Psoas muscle (tissue), 8 donors: ENCODE results near the gene TMEM9. TPM values are rescaled to one million over a fixed set of nuclear protein-coding genes. Genes with fewer than 3 reads are reported as not detected.

Source experiments
- ATAC-seq, 4 donors: fragments of 200-7000 bp; cut with Tn5 transposase; one replicate each; pipeline ENCODE4 v1.9.1; 2020; ENCODE audit warnings: moderate library complexity in 3 of 4, mild to moderate bottlenecking in 2 of 4
- DNase-seq, 2 donors: peaks; one replicate each; pipeline ENCODE4 v3.0.0-alpha.2; 2020
- H3K27ac ChIP-seq: fragments of 200-600 bp; one replicate; pipeline ENCODE4 v1.8.0; 2022
- H3K27me3 ChIP-seq, 3 donors: fragments of 200-600 bp in 1 of 3; one replicate each; pipeline versions ENCODE4 v1.6.1 to v1.8.0; 2013 to 2022; ENCODE audit warnings: low read length in 2 of 3, mild to moderate bottlenecking in 2 of 3, moderate library complexity in 1 of 3; ENCODE audit not compliant: insufficient read depth in 3 of 3
- H3K36me3 ChIP-seq, 2 donors: fragments of 200-600 bp in 1 of 2; one replicate each; pipeline versions ENCODE4 v1.6.1 to v1.8.0; 2013 to 2022; ENCODE audit warnings: low read depth in 1 of 2, mild to moderate bottlenecking in 1 of 2, moderate library complexity in 1 of 2; ENCODE audit not compliant: insufficient read depth in 1 of 2
- H3K4me1 ChIP-seq: fragments of 200-600 bp; one replicate; pipeline ENCODE4 v1.8.0; 2022
- H3K4me3 ChIP-seq: fragments of 200-600 bp; one replicate; pipeline ENCODE4 v1.8.0; 2022; ENCODE audit warnings: mild to moderate bottlenecking
- H3K9me3 ChIP-seq: fragments of 200-600 bp; one replicate; pipeline ENCODE4 v1.8.0; 2022
- CTCF ChIP-seq: fragments of 200-600 bp; IDR thresholded peaks from one replicate; pipeline ENCODE4 v1.8.0; 2022; ENCODE audit warnings: antibody characterized with exemption
- WGBS, 3 donors: extraction: QIAGEN DNeasy Blood & Tissue Kit; methylation state at CpG; one replicate each; pipeline versions ENCODE4 v1.1.6 to v1.1.7; 2013; 5-methylcytosine and 5-hydroxymethylcytosine counted together
- intact Hi-C, 2 donors: fragments of 100-400 bp; cut with DNase I; formaldehyde crosslinking; loops; one replicate each; pipeline versions ENCODE4 v1.11.0 to v1.14.2; 2022
- polyA plus RNA-seq, 3 donors: library from polyadenylated mRNA; stranded (reverse); fragments of 200-250 nt; gene quantifications; one replicate each; pipeline ENCODE4 v1.2.3, GENCODE V29; 2013
- total RNA-seq, 4 donors: library from RNA; stranded (reverse); fragmentation: NEBNext Ultra II Directional in 2 of 4; extraction: Animal tissue kit (Norgen Biotek cat#: 25700) in 2 of 4; gene quantifications; one replicate each; pipeline versions ENCODE4 v1.2.1 to v1.2.4, GENCODE V29; 2021 to 2023
- donor health status: healthy with polysubstance abuse.
- donor health status: DM: no; HTN: no; CAD: no; lungs with moderate emphysema.
- donor health status: Bipolar disorder and iron deficiency.
- donor health status: healthy.
- donor health status: DM: yes; HTN: yes; CAD: no.
- donor health status: DM: no; HTN: no; CAD: no.
- donor health status: DM: no; HTN: no; CAD: no.
- donor health status: DM: yes; HTN: yes; CAD: no.

Gene TMEM9
- total and polyA plus RNA-seq, 7 donors = 7.2 to 46.3 (median 23.4) TPM

GRCh38 chr1:201112926-201113325, 41.3 kb downstream of the TMEM9 start:
- DNase-seq (no peak), ATAC-seq (no peak)
- H3K27ac ChIP-seq = peak overlapping the region; percentile 95
- 76 to 98% (median 92%) methylated on average over 3 of the region's 3 CpGs for WGBS, 3 donors
- no peak overlapping the region for H3K4me3 ChIP-seq
- peaks cover 33% of the 10 kb centered on the region for H3K4me1 ChIP-seq
- TF ChIP-seq CTCF = no peak
- no peaks in the 10 kb centered on the region for H3K36me3 ChIP-seq
- H3K9me3 ChIP-seq = no peaks in the 10 kb centered on the region
- intact Hi-C loops = loop anchor here in 1 of 2 donors (2.0 kb wide), 1 partner anchor 26 kb away; no protein-coding TSS in a partner anchor
- H3K27me3 ChIP-seq = no peaks in the 10 kb centered on the region

- H3K9me3 ChIP-seq = no peaks in the 10 kb centered on the region
- 17 to 37% (median 24%) methylated on average over 8 to 9 of the region's 9 CpGs for WGBS, 3 donors
- intact Hi-C loops = loop anchor here in 1 of 2 donors (2.0 kb wide), 1 partner anchor 25 kb away; no protein-coding TSS in a partner anchor
- H3K4me1 ChIP-seq = peaks cover 40% of the 10 kb centered on the region
- no peaks in the 10 kb centered on the region for H3K27me3 ChIP-seq
- TF ChIP-seq CTCF = no peak
- peak within 1 kb of the TSS; percentile 95 for H3K27ac ChIP-seq
- ATAC-seq (peak; percentile 80 to 87 (median 81)), DNase-seq (peak; percentile 70 to 91)
- H3K36me3 ChIP-seq = peaks cover 0 to under 1% of the 10 kb centered on the region in 2 donors
- peak within 1 kb of the TSS; percentile 69 for H3K4me3 ChIP-seq
These were observed 42.0 kb downstream of the TMEM9 start, which contains the start of gene CACNA1S for GRCh38 chr1:201112173-201112731. TSS of gene CACNA1S (minus strand) at chr1:201112426. CDS start at chr1:201112339, 87 bp downstream.

GRCh38 chr1:201111672-201112071, 42.6 kb downstream of the TMEM9 start:
- Histone ChIP-seq H3K9me3 (no peaks in the 10 kb centered on the region), H3K27me3 (no peaks in the 10 kb centered on the region), H3K4me3 (peak overlapping the region; percentile 69), H3K4me1 (peaks cover 45% of the 10 kb centered on the region), H3K36me3 (peaks cover 0 to 6% of the 10 kb centered on the region in 2 donors), H3K27ac (peak overlapping the region; percentile 95)
- ATAC-seq = no peak
- no peak for TF ChIP-seq CTCF
- no peak for DNase-seq
- 22 to 42% (median 28%) methylated on average over 1 to 3 of the region's 3 CpGs for WGBS, 3 donors
- intact Hi-C loops = loop anchor here in 1 of 2 donors (2.0 kb wide), 1 partner anchor 25 kb away; no protein-coding TSS in a partner anchor

- 18 to 37% (median 33%) methylated on average over 7 of the region's 7 CpGs for WGBS, 3 donors
- Histone ChIP-seq H3K4me1 (peaks cover 47% of the 10 kb centered on the region), H3K4me3 (peak overlapping the region; percentile 69), H3K9me3 (no peaks in the 10 kb centered on the region), H3K27me3 (no peaks in the 10 kb centered on the region), H3K27ac (peak overlapping the region; percentile 95), H3K36me3 (peaks cover 0 to 6% of the 10 kb centered on the region in 2 donors)
- ATAC-seq (no peak), DNase-seq (no peak)
- no peak for TF ChIP-seq CTCF
- intact Hi-C loops = no loop called here
These were observed 43.1 kb downstream of the TMEM9 start for GRCh38 chr1:201111156-201111555.
